C4-2B (cell line): Measurements from ENCODE around the gene FOS.

Experiments used
- H3K27ac ChIP-seq: fragments of 450-650 bp; 2 replicates; pipeline ENCODE4 v1.5.1; 2017
- CTCF ChIP-seq: fragments of 450-650 bp; conservative IDR thresholded peaks from 2 replicates; pipeline ENCODE4 v1.5.1; 2017; ENCODE audit warnings: mild to moderate bottlenecking
- ZFX ChIP-seq: fragments of 450-650 bp; IDR thresholded peaks from 2 replicates; pipeline ENCODE4 v1.6.1; 2017

FOS gene

GRCh38 chr14:75329369-75329768, 50.7 kb downstream of the FOS start:
- no peak overlapping the region for H3K27ac ChIP-seq
- no peak for TF ChIP-seq CTCF
- no peak for TF ChIP-seq ZFX

DNA sequence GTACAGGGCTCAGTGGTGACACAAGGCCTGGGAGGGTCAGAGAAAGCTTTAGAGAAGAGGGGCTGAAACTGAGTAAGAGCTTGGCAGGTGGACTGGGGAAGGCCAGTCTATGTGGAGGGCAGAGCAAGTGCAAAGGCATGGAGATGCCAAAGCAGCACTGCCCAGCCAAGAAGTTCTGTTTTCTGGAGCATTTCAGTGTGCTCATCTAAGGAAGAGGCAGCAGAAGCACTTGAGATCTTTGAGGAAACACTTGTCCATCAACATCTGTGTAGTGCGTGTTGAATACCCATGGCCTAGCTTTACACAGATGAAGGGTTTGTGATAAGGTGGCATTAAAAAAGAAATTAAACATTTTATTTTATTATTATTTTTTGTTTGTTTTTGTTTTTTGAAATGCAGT, 52.8 kb downstream of the FOS start:
- no peak overlapping the region for H3K27ac ChIP-seq
- TF ChIP-seq CTCF, result no peak
- no peak for TF ChIP-seq ZFX
